Renal pelvis (tissue), 4 donors: Measurements from ENCODE around the gene TMEM233. TPM values are rescaled to one million over a fixed set of nuclear protein-coding genes. Genes with fewer than 3 reads are reported as not detected.
A peak's percentile ranks its signal among the peaks of the same experiment; 100 is the strongest.
"Not testable (repeated sequence)": the region's sequence is repeated elsewhere in the genome, so short reads cannot be mapped to it uniquely, and the experiment has no call there.

Source experiments
- DNase-seq: peaks from one replicate; pipeline ENCODE4 v3.0.0-alpha.2; 2013
- polyA plus RNA-seq, 3 donors: library from polyadenylated mRNA; unstranded; fragments of 120-200 nt; gene quantifications; one replicate each; pipeline ENCODE4 v1.2.1, GENCODE V29; 2013; ENCODE audit not compliant: insufficient read length in 3 of 3

TMEM233 gene
- polyA plus RNA-seq, 3 donors = 1.4 to 2.0 (median 1.8) TPM

GRCh38 chr12:119602734-119603094 is 9.1 kb downstream of the TMEM233 start:
- DNase-seq = no peak

GRCh38 chr12:119603767-119604166 is 10.2 kb downstream of the TMEM233 start:
- no peak for DNase-seq

GRCh38 chr12:119609358-119609757 is 15.8 kb downstream of the TMEM233 start:
- no peak for DNase-seq

- no peak for DNase-seq
Measured at GRCh38 chr12:119613319-119613936, 19.9 kb downstream of the TMEM233 start.

GRCh38 chr12:119614705-119615104 is 21.1 kb downstream of the TMEM233 start:
- DNase-seq = no peak

GRCh38 chr12:119615518-119616475 is 22.2 kb downstream of the TMEM233 start:
- no peak for DNase-seq

GRCh38 chr12:119618328-119618896 is 24.8 kb downstream of the TMEM233 start:
- DNase-seq = not testable (repeated sequence)

GRCh38 chr12:119620490-119620889 is 26.9 kb downstream of the TMEM233 start:
- no peak for DNase-seq

- no peak for DNase-seq
Measured at GRCh38 chr12:119621878-119622277, 28.3 kb downstream of the TMEM233 start.

- DNase-seq = no peak
Measured at GRCh38 chr12:119624966-119625365, 31.4 kb downstream of the TMEM233 start.

GRCh38 chr12:119627019-119627643 is 33.6 kb downstream of the TMEM233 start:
- DNase-seq = no peak

- DNase-seq = no peak
Measured at GRCh38 chr12:119627686-119628085, 34.1 kb downstream of the TMEM233 start.

GRCh38 chr12:119630223-119630780 is 36.7 kb downstream of the TMEM233 start:
- no peak for DNase-seq

GRCh38 chr12:119630962-119631550 is 37.5 kb downstream of the TMEM233 start:
- no peak for DNase-seq

GRCh38 chr12:119631930-119632678 is 38.5 kb downstream of the TMEM233 start:
- DNase-seq = no peak

GRCh38 chr12:119634743-119635142 is 41.2 kb downstream of the TMEM233 start:
- peak; percentile 73 for DNase-seq

- no peak for DNase-seq
Measured at GRCh38 chr12:119642986-119643385, 49.4 kb downstream of the TMEM233 start.

- no peak for DNase-seq
Measured at GRCh38 chr12:119644930-119645329, 51.4 kb downstream of the TMEM233 start.

- DNase-seq = no peak
Measured at GRCh38 chr12:119645535-119646059, 52.0 kb downstream of the TMEM233 start.

GRCh38 chr12:119649202-119649808 is 55.7 kb downstream of the TMEM233 start:
- no peak for DNase-seq
